ENCODE measurements around the gene CC2D2A.

Gene CC2D2A

GRCh38 chr4:15562623-15563022 is 92.9 kb downstream of the CC2D2A start:
- no peak for TF ChIP-seq CTCF (IDR thresholded peaks at IDR 0.05; ENCODE audit: low read depth, low read length, missing control alignments)
- no peak for DNase-seq (ENCODE audit: low read depth)
- no peak overlapping the region for H3K4me3 ChIP-seq (ENCODE audit: low read depth, low read length)

- TF ChIP-seq CTCF (IDR thresholded peaks at IDR 0.05; ENCODE audit: low read depth, low read length, missing control alignments): no peak
- DNase-seq (ENCODE audit: low read depth): no peak
- H3K4me3 ChIP-seq (ENCODE audit: low read depth, low read length): no peak overlapping the region
Observed at GRCh38 chr4:15563871-15564270, 94.2 kb downstream of the CC2D2A start.

- no peak for DNase-seq (ENCODE audit: low read depth)
- TF ChIP-seq CTCF (IDR thresholded peaks at IDR 0.05; ENCODE audit: low read depth, low read length, missing control alignments): no peak
- H3K4me3 ChIP-seq (ENCODE audit: low read depth, low read length): no peak overlapping the region
Observed at GRCh38 chr4:15568821-15569220, 99.1 kb downstream of the CC2D2A start.

GRCh38 chr4:15569746-15570145 is 100.1 kb downstream of the CC2D2A start:
- no peak for TF ChIP-seq CTCF (IDR thresholded peaks at IDR 0.05; ENCODE audit: low read depth, low read length, missing control alignments)
- no peak for DNase-seq (ENCODE audit: low read depth)
- no peak overlapping the region for H3K4me3 ChIP-seq (ENCODE audit: low read depth, low read length)

GRCh38 chr4:15575966-15576365 is 106.3 kb downstream of the CC2D2A start:
- no peak overlapping the region for H3K4me3 ChIP-seq (ENCODE audit: low read depth, low read length)
- no peak for DNase-seq (ENCODE audit: low read depth)
- TF ChIP-seq CTCF (IDR thresholded peaks at IDR 0.05; ENCODE audit: low read depth, low read length, missing control alignments): no peak

- H3K4me3 ChIP-seq (ENCODE audit: low read depth, low read length): no peak overlapping the region
- no peak for TF ChIP-seq CTCF (IDR thresholded peaks at IDR 0.05; ENCODE audit: low read depth, low read length, missing control alignments)
- no peak for DNase-seq (ENCODE audit: low read depth)
Observed at GRCh38 chr4:15577508-15577907, 107.8 kb downstream of the CC2D2A start.

GRCh38 chr4:15584785-15585184 is 115.1 kb downstream of the CC2D2A start:
- no peak for DNase-seq (ENCODE audit: low read depth)
- H3K4me3 ChIP-seq (ENCODE audit: low read depth, low read length): no peak overlapping the region
- TF ChIP-seq CTCF (IDR thresholded peaks at IDR 0.05; ENCODE audit: low read depth, low read length, missing control alignments): no peak

Measured in GM12864 (cell line).